HCT116 (cell line): ENCODE measurements around the gene ZNF546. TPM values are rescaled to one million over a fixed set of nuclear protein-coding genes. Genes with fewer than 3 reads are reported as not detected.

Source experiments
- ATAC-seq: fragments of 200-7000 bp; cut with Tn5 transposase; 2 replicates; pipeline ENCODE4 v1.9.1; 2020; ENCODE audit warnings: mild to moderate bottlenecking, moderate library complexity
- BruUV-seq: library from RNA; stranded (reverse); fragments of 400-500 nt; replicated peaks from 2 replicates; lab custom pipeline; 2021; lab: Mats Ljungman, UMichigan
- CTCF ChIA-PET: fragments of 300-600 bp; sonication (Branson Sonifier 250); formaldehyde crosslinking; loops from one replicate; lab custom pipeline; 2021; ENCODE audit warnings: antibody characterized with exemption; lab: Charles Lee
- POLR2A ChIA-PET: fragments of 300-600, 350-600 bp; sonication (Branson Sonifier 250); formaldehyde crosslinking; loops from one replicate; lab custom pipeline; 2021; ENCODE audit warnings: antibody characterized with exemption; lab: Charles Lee
- RAD21 ChIA-PET, 2 experiments: fragments of 300-600 bp; sonication (Branson Sonifier 250); formaldehyde crosslinking; loops; one replicate each; lab custom pipeline; 2023; ENCODE audit warnings: low total read pairs in 2 of 2; ENCODE audit not compliant: uncharacterized antibody in 2 of 2, unreplicated experiment in 2 of 2, low non-redundant PET in 1 of 2; lab: Charles Lee
- DNase-seq: peaks from one replicate; pipeline ENCODE4 v3.0.0-alpha.2; 2010; ENCODE audit warnings: low read depth, low spot score
- H2AFZ ChIP-seq: fragments of 200-600 bp; shearing (Covaris generic), sonication (generic); 2 replicates; pipeline ENCODE4 v1.6.1; 2017; ENCODE audit warnings: low read depth, mixed run types, mixed read lengths, antibody characterized with exemption, low read length; ENCODE audit not compliant: poor library complexity, severe bottlenecking
- H3K27ac ChIP-seq: 2 replicates; pipeline ENCODE4 v1.5.1; 2012; ENCODE audit warnings: low read depth, low read length
- H3K27me3 ChIP-seq: fragments of 200-600 bp; sonication (generic); 2 replicates; pipeline ENCODE4 v1.6.1; 2016; ENCODE audit warnings: mixed run types, low read length, mixed read lengths; ENCODE audit not compliant: insufficient read depth
- H3K36me3 ChIP-seq, 2 experiments: fragments of 200-500 bp in 1 of 2; fragments of 200-600 bp in 1 of 2; sonication (Bioruptor generic) in 1 of 2; sonication (generic) in 1 of 2; 2 replicates each; pipeline versions ENCODE4 v1.5.1 to v1.6.1; 2014 to 2016; ENCODE audit warnings: low read length in 2 of 2, inconsistent platforms in 1 of 2, mixed read lengths in 1 of 2, mixed run types in 1 of 2; ENCODE audit not compliant: insufficient read depth in 2 of 2, control insufficient read depth in 1 of 2
- H3K4me1 ChIP-seq, 2 experiments: fragments of 200-600 bp in 1 of 2; sonication (generic) in 1 of 2; 2 replicates each; pipeline versions ENCODE4 v1.5.1 to v1.6.1; 2012 to 2017; ENCODE audit warnings: low read length in 2 of 2, inconsistent platforms in 1 of 2, mild to moderate bottlenecking in 1 of 2, mixed read lengths in 1 of 2, mixed run types in 1 of 2, moderate library complexity in 1 of 2; ENCODE audit not compliant: insufficient read depth in 2 of 2, control insufficient read depth in 1 of 2
- H3K4me2 ChIP-seq: fragments of 200-600 bp; sonication (generic); 2 replicates; pipeline ENCODE4 v1.6.1; 2017; ENCODE audit warnings: mixed run types, low read length, mixed read lengths
- H3K4me3 ChIP-seq, 2 experiments: fragments of 200-600 bp in 1 of 2; sonication (generic) in 1 of 2; replicated peaks in 1 of 2; 2 replicates each; pipeline ENCODE4 v1.5.1; 2011 to 2016; ENCODE audit warnings: low read length in 2 of 2, control low read depth in 1 of 2, low read depth in 1 of 2, mild to moderate bottlenecking in 1 of 2, mixed read lengths in 1 of 2, mixed run types in 1 of 2
- H3K79me2 ChIP-seq: fragments of 200-600 bp; sonication (generic); 2 replicates; pipeline ENCODE4 v1.6.1; 2017; ENCODE audit warnings: mild to moderate bottlenecking, mixed run types, low read length, moderate library complexity, mixed read lengths; ENCODE audit not compliant: insufficient read depth
- H3K9ac ChIP-seq: fragments of 200-600 bp; sonication (generic); 2 replicates; pipeline ENCODE4 v1.6.1; 2016; ENCODE audit warnings: low read length, mixed read lengths
- H3K9me2 ChIP-seq: fragments of 200-600 bp; sonication (generic), shearing (Covaris generic); 2 replicates; pipeline ENCODE4 v1.6.1; 2017; ENCODE audit warnings: mixed run types, mild to moderate bottlenecking, moderate library complexity; ENCODE audit not compliant: insufficient read depth
- H3K9me3 ChIP-seq, 2 experiments: fragments of 200-500 bp in 1 of 2; fragments of 200-600 bp in 1 of 2; sonication (Bioruptor generic) in 1 of 2; sonication (generic) in 1 of 2; 2 replicates each; pipeline ENCODE4 v1.6.1; 2014 to 2017; ENCODE audit warnings: low read length in 2 of 2, mixed read lengths in 2 of 2, inconsistent platforms in 1 of 2, low read depth in 1 of 2, mild to moderate bottlenecking in 1 of 2, mixed run types in 1 of 2, moderate library complexity in 1 of 2; ENCODE audit not compliant: control insufficient read depth in 1 of 2, insufficient read depth in 1 of 2
- H4K20me1 ChIP-seq: fragments of 200-600 bp; sonication (generic), shearing (Covaris generic); 2 replicates; pipeline ENCODE4 v1.6.1; 2017; ENCODE audit warnings: mixed run types, mild to moderate bottlenecking, moderate library complexity; ENCODE audit not compliant: insufficient read depth
- CBX3 ChIP-seq: IDR thresholded peaks from 2 replicates; pipeline ENCODE4 v1.6.1; 2012; ENCODE audit warnings: low read depth
- EGR1 ChIP-seq: IDR thresholded peaks from 2 replicates; pipeline ENCODE4 v1.6.1; 2012; ENCODE audit warnings: low read depth
- EZH2 ChIP-seq: fragments of 200-600 bp; sonication (generic); IDR thresholded peaks from 2 replicates; pipeline ENCODE4 v1.6.1; 2017; ENCODE audit warnings: antibody characterized with exemption, mixed run types
- SRF ChIP-seq: IDR thresholded peaks from 2 replicates; pipeline ENCODE4 v1.6.1; 2012; ENCODE audit warnings: low read depth
- YY1 ChIP-seq: IDR thresholded peaks from 2 replicates; pipeline ENCODE4 v1.6.1; 2011; ENCODE audit warnings: low read length, low read depth, moderate library complexity, mild to moderate bottlenecking; ENCODE audit not compliant: insufficient replicate concordance; ENCODE audit errors: extremely low read depth
- intact Hi-C: fragments of 100-400 bp; cut with micrococcal nuclease; formaldehyde crosslinking; loops from 2 replicates; pipeline ENCODE4 v1.10.0; 2022
- total RNA-seq: library from RNA; stranded (reverse); gene quantifications from one replicate; pipeline ENCODE4 v1.2.1, GENCODE V29; 2021; ENCODE audit not compliant: unreplicated experiment
- TF ChIP-seq, protein P1 (sequence below): IDR thresholded peaks from 2 replicates; pipeline ENCODE4 v1.6.1; 2011; ENCODE audit warnings: mild to moderate bottlenecking, low read length, moderate library complexity; ENCODE audit not compliant: insufficient replicate concordance; ENCODE audit errors: extremely low read depth

The ZNF546 gene
- total RNA-seq, 1 experiment from 2014 or later: 0.64 TPM

DNA sequence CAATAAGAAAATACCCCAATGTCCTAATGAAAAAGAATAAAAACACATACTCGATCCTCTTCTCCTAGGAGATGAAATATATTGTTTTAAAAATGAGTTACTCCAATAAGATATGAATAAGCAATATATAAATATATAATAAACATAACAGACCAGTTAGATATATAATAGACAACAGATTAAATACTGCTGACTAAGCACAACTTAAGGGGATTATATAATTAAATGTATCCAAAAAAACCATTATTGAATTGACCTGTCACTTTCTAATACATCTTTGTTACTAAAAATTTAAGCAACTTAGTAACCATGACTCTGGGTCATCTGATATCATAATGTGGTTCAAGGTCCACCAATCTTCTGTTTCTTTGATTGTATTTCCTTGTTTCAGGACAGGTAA is 73.2 kb downstream of the ZNF546 start:
- Histone ChIP-seq H3K79me2 (no peaks in the 10 kb centered on the region), H3K9me3 (peaks cover 6 to 23% of the 10 kb centered on the region in 2 experiments; a peak in 2 of 4 replicates), H3K4me3 (no peak overlapping the region), H4K20me1 (no peaks in the 10 kb centered on the region), H3K36me3 (peaks cover 2 to 17% of the 10 kb centered on the region in 2 experiments; a peak in 3 of 4 replicates), H2AFZ (no peak overlapping the region), H3K4me2 (no peak overlapping the region), H3K9ac (no peak overlapping the region), H3K27me3 (no peaks in the 10 kb centered on the region), H3K27ac (no peak overlapping the region), H3K4me1 (no peaks in the 10 kb centered on the region), H3K9me2 (no peaks in the 10 kb centered on the region)
- ChIA-PET CTCF (no interaction called here), RAD21 (no interaction called here), POLR2A (no interaction called here)
- TF ChIP-seq EZH2: no peak
- no peak for TF ChIP-seq YY1
- TF ChIP-seq, protein P1, sequence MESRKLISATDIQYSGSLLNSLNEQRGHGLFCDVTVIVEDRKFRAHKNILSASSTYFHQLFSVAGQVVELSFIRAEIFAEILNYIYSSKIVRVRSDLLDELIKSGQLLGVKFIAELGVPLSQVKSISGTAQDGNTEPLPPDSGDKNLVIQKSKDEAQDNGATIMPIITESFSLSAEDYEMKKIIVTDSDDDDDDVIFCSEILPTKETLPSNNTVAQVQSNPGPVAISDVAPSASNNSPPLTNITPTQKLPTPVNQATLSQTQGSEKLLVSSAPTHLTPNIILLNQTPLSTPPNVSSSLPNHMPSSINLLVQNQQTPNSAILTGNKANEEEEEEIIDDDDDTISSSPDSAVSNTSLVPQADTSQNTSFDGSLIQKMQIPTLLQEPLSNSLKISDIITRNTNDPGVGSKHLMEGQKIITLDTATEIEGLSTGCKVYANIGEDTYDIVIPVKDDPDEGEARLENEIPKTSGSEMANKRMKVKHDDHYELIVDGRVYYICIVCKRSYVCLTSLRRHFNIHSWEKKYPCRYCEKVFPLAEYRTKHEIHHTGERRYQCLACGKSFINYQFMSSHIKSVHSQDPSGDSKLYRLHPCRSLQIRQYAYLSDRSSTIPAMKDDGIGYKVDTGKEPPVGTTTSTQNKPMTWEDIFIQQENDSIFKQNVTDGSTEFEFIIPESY: no peak
- TF ChIP-seq SRF: no peak
- no peak for TF ChIP-seq CBX3
- TF ChIP-seq EGR1: no peak
- intact Hi-C loops: loop anchor here (5.0 kb wide), 1 partner anchor 58 kb away; no protein-coding TSS in a partner anchor
- ATAC-seq: no peak
- no peak for DNase-seq
- BruUV-seq: no TSS peak

Other genes with a start within 250 kb of the ZNF546 start
- not detected for gene LEUTX, start 218.2 kb upstream of the ZNF546 start, total RNA-seq
- gene DYRK1B, start 162.9 kb upstream of the ZNF546 start, total RNA-seq: 7.3 TPM
- 554 TPM for gene FBL, start 150.7 kb upstream of the ZNF546 start, total RNA-seq
- gene FCGBP, start 62.4 kb upstream of the ZNF546 start, total RNA-seq: 5.7 TPM
- 120 TPM for gene PSMC4, start 25.9 kb upstream of the ZNF546 start, total RNA-seq
- gene ZNF780B, start 59.2 kb downstream of the ZNF546 start, total RNA-seq: 10.5 TPM
- 18.9 TPM for gene ZNF780A, start 93.9 kb downstream of the ZNF546 start, total RNA-seq
- 17.3 TPM for gene MAP3K10, start 194.4 kb downstream of the ZNF546 start, total RNA-seq
- gene TTC9B, start 221.3 kb downstream of the ZNF546 start, total RNA-seq: 1.7 TPM
- 9.8 TPM for gene CCNP, start 229.6 kb downstream of the ZNF546 start, total RNA-seq